Natural killer cell (primary cell): ENCODE data around the gene CDC42EP1. TPM values are rescaled to one million over a fixed set of nuclear protein-coding genes. Genes with fewer than 3 reads are reported as not detected.
"Not testable (repeated sequence)": the region's sequence is repeated elsewhere in the genome, so short reads cannot be mapped to it uniquely, and the experiment has no call there.

Source experiments
- ATAC-seq, 3 donors: fragments of 150-1000 bp in 2 of 3; fragments of 200-7000 bp in 1 of 3; cut with Tn5 transposase; 1 replicate in 1 of 3; 2 replicates in 2 of 3; pipeline ENCODE4 v1.10.0; 2021; ENCODE audit warnings: mild to moderate bottlenecking in 2 of 3, moderate library complexity in 2 of 3
- DNase-seq, 2 donors: peaks; one replicate each; pipeline versions ENCODE4 v3.0.0 to v3.0.0-alpha.2; 2013 to 2021; ENCODE audit warnings: mixed read lengths in 1 of 2
- H3K27ac ChIP-seq: one replicate; pipeline ENCODE4 v1.5.1; 2013; ENCODE audit warnings: mild to moderate bottlenecking, low read length
- H3K27me3 ChIP-seq: one replicate; pipeline ENCODE4 v1.6.1; 2013; ENCODE audit warnings: low read length; ENCODE audit not compliant: control insufficient read depth, insufficient read depth
- H3K36me3 ChIP-seq: one replicate; pipeline ENCODE4 v1.6.1; 2013; ENCODE audit warnings: low read length; ENCODE audit not compliant: control insufficient read depth, insufficient read depth
- H3K4me1 ChIP-seq: one replicate; pipeline ENCODE4 v1.6.1; 2013; ENCODE audit warnings: low read length; ENCODE audit not compliant: control insufficient read depth, insufficient read depth
- H3K4me3 ChIP-seq: one replicate; pipeline ENCODE4 v1.5.1; 2013; ENCODE audit warnings: low read length
- H3K9me3 ChIP-seq: one replicate; pipeline ENCODE4 v1.6.1; 2013; ENCODE audit warnings: low read length; ENCODE audit not compliant: control insufficient read depth, insufficient read depth
- H3K27ac Mint-ChIP-seq, 2 donors: one replicate each; pipeline ENCODE4 v1.8.0; 2022; ENCODE audit warnings: mild to moderate bottlenecking in 2 of 2, mixed read lengths in 2 of 2, moderate library complexity in 1 of 2
- H3K27me3 Mint-ChIP-seq, 2 donors: one replicate each; pipeline ENCODE4 v1.8.0; 2022; ENCODE audit warnings: low read depth in 2 of 2, mixed read lengths in 2 of 2
- H3K36me3 Mint-ChIP-seq: one replicate; pipeline ENCODE4 v1.8.0; 2022; ENCODE audit warnings: mixed read lengths
- H3K4me1 Mint-ChIP-seq, 2 donors: one replicate each; pipeline ENCODE4 v1.8.0; 2022; ENCODE audit warnings: mixed read lengths in 2 of 2
- H3K4me3 Mint-ChIP-seq: one replicate; pipeline ENCODE4 v1.8.0; 2022; ENCODE audit warnings: mild to moderate bottlenecking, moderate library complexity, mixed read lengths
- H3K9me3 Mint-ChIP-seq, 2 donors: one replicate each; pipeline ENCODE4 v1.8.0; 2022; ENCODE audit warnings: mixed read lengths in 2 of 2
- CTCF ChIP-seq: fragments of 200-600 bp; IDR thresholded peaks from one replicate; pipeline ENCODE4 v1.8.0; 2022; ENCODE audit warnings: antibody characterized with exemption
- WGBS: methylation state at CpG from one replicate; pipeline ENCODE4 v1.1.7; 2013; ENCODE audit warnings: missing lambda C conversion rate; ENCODE audit not compliant: insufficient coverage; 5-methylcytosine and 5-hydroxymethylcytosine counted together
- intact Hi-C: fragments of 100-400 bp; cut with micrococcal nuclease; formaldehyde crosslinking; loops from one replicate; pipeline ENCODE4 v1.14.2; 2022
- total RNA-seq, 4 donors: library from RNA; stranded (reverse); fragments of 120-200 nt in 1 of 4; gene quantifications; one replicate each; pipeline versions ENCODE4 v1.2.3 to v1.2.4, GENCODE V29; 2013 to 2022

CDC42EP1 gene
- total RNA-seq, 3 donors from 2014 or later (not counting 1 experiment from before 2014, with no cell fraction given) = 0.27 to 0.78 TPM; not detected in 1

- no peak for DNase-seq
- no peak for TF ChIP-seq CTCF
- 2% methylated on average over 15 of the region's 17 CpGs for WGBS
- Mint-ChIP-seq H3K9me3 (no peaks in the 10 kb centered on the region), H3K4me3 (peak overlapping the region; percentile 87), H3K4me1 (peaks cover 37 to 56% of the 10 kb centered on the region in 2 donors), H3K27ac (peak overlapping the region; percentile 98 to 99), H3K36me3 (no peaks in the 10 kb centered on the region), H3K27me3 (no peaks in the 10 kb centered on the region)
- no peaks in the 10 kb centered on the region for H3K36me3 ChIP-seq
- H3K9me3 ChIP-seq = no peaks in the 10 kb centered on the region
- peak in 1 of 3 donors; percentile 2 for ATAC-seq
- intact Hi-C loops = loop anchor here (1.0 to 5.0 kb wide), 4 partner anchors 16 to 254 kb away; partner anchors contain the start of genes LGALS1 and TRIOBP
- peak overlapping the region; percentile 94 for H3K27ac ChIP-seq
- no peaks in the 10 kb centered on the region for H3K27me3 ChIP-seq
- peaks cover 61% of the 10 kb centered on the region for H3K4me1 ChIP-seq
- peak overlapping the region; percentile 84 for H3K4me3 ChIP-seq
Observed at GRCh38 chr22:37607935-37608476, 47.7 kb downstream of the CDC42EP1 start.

- H3K27me3 Mint-ChIP-seq = no peaks in the 10 kb centered on the region
- Histone ChIP-seq H3K27ac (peak within 1 kb of the TSS; percentile 94), H3K4me1 (peaks cover 61% of the 10 kb centered on the region), H3K9me3 (no peaks in the 10 kb centered on the region), H3K36me3 (no peaks in the 10 kb centered on the region), H3K27me3 (no peaks in the 10 kb centered on the region), H3K4me3 (peak within 1 kb of the TSS; percentile 84)
- peak; percentile 92 to 99 for DNase-seq
- under 1% methylated on average over 82 of the region's 82 CpGs for WGBS
- intact Hi-C loops = loop anchor here (1.0 to 5.0 kb wide), 4 partner anchors 16 to 254 kb away; partner anchors contain the start of genes LGALS1 and TRIOBP
- ATAC-seq = peak; percentile 77 to 94 (median 81)
- H3K36me3 Mint-ChIP-seq = no peaks in the 10 kb centered on the region
- no peaks in the 10 kb centered on the region for H3K9me3 Mint-ChIP-seq
- H3K4me1 Mint-ChIP-seq = peaks cover 37 to 62% of the 10 kb centered on the region in 2 donors
- TF ChIP-seq CTCF = no peak
- H3K27ac Mint-ChIP-seq = peak within 1 kb of the TSS; percentile 98 to 99
- peak within 1 kb of the TSS; percentile 98 for H3K4me3 Mint-ChIP-seq
Observed at GRCh38 chr22:37608477-37609239, 48.4 kb downstream of the CDC42EP1 start, which contains the start of gene GGA1. Gene GGA1, plus strand, starts transcription at chr22:37608834. Its CDS starts 27 bp downstream, at chr22:37608861.

- H3K27ac Mint-ChIP-seq = peak overlapping the region; percentile 94 to 99
- no peak for ATAC-seq
- peak overlapping the region; percentile 84 for H3K4me3 ChIP-seq
- H3K4me1 ChIP-seq = peaks cover 55% of the 10 kb centered on the region
- peaks cover 3% of the 10 kb centered on the region for H3K36me3 ChIP-seq
- H3K36me3 Mint-ChIP-seq = no peaks in the 10 kb centered on the region
- 7% methylated on average over 26 of the region's 26 CpGs for WGBS
- H3K27me3 ChIP-seq = no peaks in the 10 kb centered on the region
- peak overlapping the region; percentile 98 for H3K4me3 Mint-ChIP-seq
- TF ChIP-seq CTCF = no peak
- intact Hi-C loops = loop anchor here (5.0 kb wide), 3 partner anchors 68 to 253 kb away; partner anchors contain the start of genes LGALS1 and TRIOBP
- H3K27me3 Mint-ChIP-seq = no peaks in the 10 kb centered on the region
- no peaks in the 10 kb centered on the region for H3K9me3 Mint-ChIP-seq
- peak overlapping the region; percentile 79 for H3K27ac ChIP-seq
- H3K4me1 Mint-ChIP-seq = peaks cover 37 to 62% of the 10 kb centered on the region in 2 donors
- no peaks in the 10 kb centered on the region for H3K9me3 ChIP-seq
- peak in 1 of 2 donors; percentile 47 for DNase-seq
Observed at GRCh38 chr22:37609240-37610152, 49.2 kb downstream of the CDC42EP1 start.

GRCh38 chr22:37610153-37610475 lies 49.8 kb downstream of the CDC42EP1 start:
- ATAC-seq, intact Hi-C loops, DNase-seq, H3K27me3 Mint-ChIP-seq, H3K27me3 ChIP-seq, H3K9me3 Mint-ChIP-seq, H3K36me3 Mint-ChIP-seq, H3K4me3 ChIP-seq, H3K36me3 ChIP-seq, H3K9me3 ChIP-seq: not testable (repeated sequence)
- WGBS = 94% methylated on average over 2 of the region's 3 CpGs
- H3K4me3 Mint-ChIP-seq = peak overlapping the region; percentile 98
- Histone ChIP-seq H3K4me1 (peaks cover 49% of the 10 kb centered on the region), H3K27ac (peak overlapping the region; percentile 79)
- peak overlapping the region; percentile 94 to 99 for H3K27ac Mint-ChIP-seq
- peaks cover 32 to 57% of the 10 kb centered on the region in 2 donors for H3K4me1 Mint-ChIP-seq
